GM18505 (cell line): ENCODE measurements around the gene PHETA2.

Experiments
- ATAC-seq: cut with Tn5 transposase; IDR thresholded peaks from one replicate; pipeline ENCODE4 v1.9.1; 2021; ENCODE audit not compliant: unreplicated experiment
- POLR2A ChIP-seq: IDR thresholded peaks from 4 replicates; pipeline ENCODE4 v1.6.1; 2011; ENCODE audit warnings: borderline replicate concordance; ENCODE audit not compliant: insufficient read depth, insufficient read length; ENCODE audit errors: extremely low read depth

Gene PHETA2, protein sequence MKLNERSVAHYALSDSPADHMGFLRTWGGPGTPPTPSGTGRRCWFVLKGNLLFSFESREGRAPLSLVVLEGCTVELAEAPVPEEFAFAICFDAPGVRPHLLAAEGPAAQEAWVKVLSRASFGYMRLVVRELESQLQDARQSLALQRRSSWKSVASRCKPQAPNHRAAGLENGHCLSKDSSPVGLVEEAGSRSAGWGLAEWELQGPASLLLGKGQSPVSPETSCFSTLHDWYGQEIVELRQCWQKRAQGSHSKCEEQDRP

DNA sequence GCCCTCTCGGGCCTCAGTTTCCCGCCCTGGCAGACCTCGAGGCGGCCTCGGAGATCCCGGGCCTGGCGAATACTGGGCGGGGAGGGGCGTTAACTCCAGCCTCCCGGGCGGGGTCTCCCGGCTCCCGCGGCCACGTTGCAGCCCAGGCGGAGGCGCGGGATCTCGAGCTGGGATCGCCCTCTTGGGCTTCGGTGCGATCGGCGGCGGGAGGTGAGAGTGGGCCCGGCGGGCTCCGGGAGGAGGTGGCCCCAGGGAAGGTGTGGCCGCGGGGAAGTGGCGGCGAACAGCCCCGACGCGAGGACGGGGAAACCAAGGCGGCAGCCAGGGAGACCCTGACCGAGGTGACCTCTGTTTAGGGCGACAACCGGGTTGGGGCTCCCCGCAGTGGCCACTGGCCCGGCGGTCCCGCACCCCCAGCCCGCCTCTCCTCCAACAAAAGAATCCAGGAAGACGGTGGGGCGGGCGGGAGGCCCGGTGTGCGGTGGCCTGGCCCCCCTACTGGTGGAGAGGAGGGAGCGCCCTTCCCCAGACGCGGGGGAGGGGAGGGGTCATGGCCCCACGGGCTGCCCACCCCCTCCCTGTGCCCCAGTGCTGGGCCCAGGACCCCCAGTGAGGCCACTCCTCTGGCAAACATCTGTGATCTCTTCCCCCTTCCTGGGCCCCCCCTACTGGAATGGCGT is at the start of gene PHETA2:
PHETA2 (plus strand) TSS at position 117 of the 680 bp plus-strand sequence. CDS start 3,046 bp downstream, outside the sequence.
- no peak for ATAC-seq
- TF ChIP-seq POLR2A = no peak

DNA sequence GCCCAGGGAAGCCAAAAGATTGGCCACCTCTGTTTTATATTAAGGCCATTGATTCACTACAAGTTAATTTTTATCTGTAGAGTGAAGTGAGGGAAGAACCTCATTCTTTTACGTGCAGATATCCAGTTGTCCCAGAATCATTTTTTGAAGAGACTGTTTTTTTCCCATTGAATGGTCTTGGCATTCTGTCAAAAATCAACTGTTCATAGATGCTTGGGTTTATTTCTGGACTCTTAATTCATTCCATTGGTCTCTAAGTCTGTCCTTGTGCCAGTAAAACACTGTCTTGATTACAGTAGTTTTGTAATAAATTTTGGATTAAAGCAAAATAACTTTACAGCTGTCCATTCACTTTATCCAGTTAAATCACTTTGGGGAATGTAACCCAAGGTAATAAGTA is 48.6 kb upstream of the PHETA2 start:
- TF ChIP-seq POLR2A = no peak
- no peak for ATAC-seq

DNA sequence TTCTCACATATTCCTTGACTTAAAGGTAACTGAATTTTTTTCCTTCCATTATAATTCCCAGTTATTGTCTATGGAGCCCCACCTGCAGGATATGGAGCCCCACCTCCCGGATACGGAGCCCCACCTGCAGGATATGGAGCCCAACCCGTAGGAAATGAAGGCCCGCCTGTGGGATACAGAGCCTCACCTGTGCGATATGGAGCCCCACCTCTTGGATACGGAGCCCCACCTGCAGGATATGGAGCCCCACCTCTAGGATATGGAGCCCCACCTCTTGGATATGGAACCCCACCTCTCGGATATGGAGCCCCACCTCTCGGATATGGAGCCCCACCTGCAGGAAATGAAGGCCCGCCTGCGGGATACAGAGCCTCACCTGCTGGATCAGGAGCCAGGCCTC is 47.3 kb upstream of the PHETA2 start:
- TF ChIP-seq POLR2A = no peak
- ATAC-seq = no peak

DNA sequence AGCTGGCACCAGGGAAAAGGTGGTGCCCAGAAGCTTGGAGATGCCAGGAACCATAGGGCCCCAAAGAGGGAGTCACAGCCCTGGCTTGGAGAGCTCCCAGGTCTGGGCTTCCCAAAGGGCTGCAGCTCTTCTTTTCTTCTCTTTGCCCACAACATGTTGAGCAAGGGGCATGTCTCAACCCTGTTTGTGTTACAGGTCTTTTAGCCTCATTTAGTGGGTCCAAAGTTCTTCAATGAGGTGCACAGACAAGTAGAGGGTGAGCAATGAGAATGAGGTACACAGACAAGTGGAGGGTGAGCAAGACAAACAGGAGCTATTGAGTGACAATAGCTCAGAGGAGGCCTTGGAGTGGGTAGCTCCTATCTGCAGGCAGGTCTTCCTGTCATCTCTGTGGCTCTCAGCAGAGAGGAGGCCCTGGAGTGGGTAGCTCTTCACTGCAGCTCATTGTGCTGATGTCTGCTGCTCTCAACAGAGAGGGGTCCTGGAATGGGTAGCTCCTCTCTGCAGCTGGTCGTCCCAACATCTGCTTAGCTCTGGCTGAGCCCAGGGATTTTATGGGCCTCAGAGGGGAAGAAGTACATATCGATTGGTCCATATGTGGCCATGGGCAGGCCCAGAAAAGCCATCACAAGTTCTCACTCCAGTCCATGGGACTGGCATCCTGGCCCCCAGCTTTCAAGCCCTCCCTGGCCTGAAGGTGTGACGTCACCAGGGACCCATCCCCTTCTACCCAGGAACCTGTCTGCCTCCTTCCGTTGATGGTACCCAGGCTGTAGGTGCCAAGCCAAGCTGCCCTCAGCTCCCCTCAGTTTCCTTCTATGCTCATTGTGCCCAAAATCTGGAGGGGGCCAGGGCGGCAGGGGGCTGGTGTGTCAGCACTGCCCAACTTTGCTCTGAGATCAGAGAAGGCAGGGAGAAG is 40.5 kb upstream of the PHETA2 start:
- TF ChIP-seq POLR2A = no peak
- no peak for ATAC-seq

DNA sequence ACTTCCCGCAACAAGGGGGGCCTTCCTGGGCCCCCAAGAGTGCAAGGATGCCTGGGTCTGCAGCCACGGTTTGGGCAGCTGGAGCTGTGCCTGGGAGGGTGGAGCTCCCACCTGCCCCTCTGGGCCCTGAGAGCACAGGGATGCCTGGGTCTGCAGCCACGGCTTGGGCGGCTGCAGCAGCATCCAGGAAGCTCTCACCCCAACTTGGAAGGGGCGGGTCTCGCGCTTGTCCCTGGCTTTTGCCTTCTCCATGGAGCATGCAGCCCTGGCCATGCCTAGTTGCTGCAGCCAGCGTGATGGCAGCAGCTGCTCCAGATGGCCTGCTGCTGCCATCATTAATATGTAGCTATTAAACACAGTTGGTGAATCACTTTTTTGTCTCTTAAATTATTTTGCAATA is 38.8 kb upstream of the PHETA2 start:
- no peak for TF ChIP-seq POLR2A
- no peak for ATAC-seq

DNA sequence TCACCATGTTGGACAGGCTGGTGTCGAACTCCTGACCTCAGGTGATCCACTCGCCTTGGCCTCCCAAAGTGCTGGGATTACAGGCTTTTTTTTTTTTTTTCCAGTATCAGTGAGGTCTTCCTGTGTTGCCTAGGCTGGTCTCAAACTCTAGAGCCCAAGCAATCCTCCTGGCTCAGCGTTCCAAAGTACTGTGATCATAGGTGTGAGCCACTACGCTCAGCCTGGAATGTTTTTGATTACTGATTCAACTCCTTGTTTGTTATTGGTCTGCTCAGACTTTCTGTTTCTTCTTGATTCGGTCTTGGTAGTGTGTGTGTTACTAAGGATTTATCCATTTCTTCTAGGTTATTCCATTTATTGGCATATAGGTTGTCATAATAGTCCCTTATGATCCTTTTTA is 34.8 kb upstream of the PHETA2 start:
- no peak for ATAC-seq
- no peak for TF ChIP-seq POLR2A

DNA sequence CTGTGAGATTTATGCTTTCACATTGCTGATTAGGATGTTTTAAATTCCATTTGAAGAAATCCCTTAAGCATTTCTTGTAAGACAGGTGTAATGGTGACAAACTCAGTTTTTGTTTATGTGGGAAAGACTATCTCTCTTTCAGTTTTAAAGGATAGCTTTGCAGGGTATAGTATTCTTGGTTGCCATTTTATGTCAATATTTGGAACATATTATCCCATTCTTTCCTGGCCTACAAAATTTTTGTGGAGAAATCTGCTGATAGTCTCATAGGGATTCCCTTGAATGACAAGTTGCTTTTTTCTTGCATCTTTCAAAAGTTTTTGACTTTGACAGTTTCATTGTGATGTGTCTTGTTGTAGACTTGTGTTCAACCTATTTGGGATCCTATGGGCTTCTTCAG is 32.3 kb upstream of the PHETA2 start:
- no peak for ATAC-seq

DNA sequence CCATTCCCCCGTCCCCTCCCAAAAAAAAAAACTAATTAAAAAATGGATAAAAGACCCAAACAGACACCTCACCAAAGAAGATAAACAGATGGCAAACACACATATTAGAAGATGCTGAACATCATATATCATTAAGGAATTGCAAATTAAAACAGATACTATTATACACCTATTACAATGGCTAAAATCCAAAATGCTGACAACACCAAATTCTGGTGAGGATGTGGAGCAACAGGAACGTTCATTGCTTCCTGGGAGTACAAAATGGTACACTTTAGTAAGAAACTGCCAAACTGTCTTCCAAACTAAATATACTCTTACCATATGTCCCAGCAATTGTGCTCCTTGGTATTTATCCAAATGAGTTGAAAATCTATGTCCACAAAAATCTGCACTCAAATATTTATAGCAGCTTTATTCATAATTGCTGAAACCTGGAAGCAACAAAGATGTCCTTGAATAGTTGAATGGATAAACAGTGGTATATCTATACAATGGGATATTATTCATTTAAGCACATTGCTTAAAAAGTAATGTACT is 23.3 kb upstream of the PHETA2 start:
- no peak for TF ChIP-seq POLR2A
- no peak for ATAC-seq

More for the DNA sequence above, 32.3 kb upstream of the PHETA2 start:
- TF ChIP-seq POLR2A = no peak

DNA sequence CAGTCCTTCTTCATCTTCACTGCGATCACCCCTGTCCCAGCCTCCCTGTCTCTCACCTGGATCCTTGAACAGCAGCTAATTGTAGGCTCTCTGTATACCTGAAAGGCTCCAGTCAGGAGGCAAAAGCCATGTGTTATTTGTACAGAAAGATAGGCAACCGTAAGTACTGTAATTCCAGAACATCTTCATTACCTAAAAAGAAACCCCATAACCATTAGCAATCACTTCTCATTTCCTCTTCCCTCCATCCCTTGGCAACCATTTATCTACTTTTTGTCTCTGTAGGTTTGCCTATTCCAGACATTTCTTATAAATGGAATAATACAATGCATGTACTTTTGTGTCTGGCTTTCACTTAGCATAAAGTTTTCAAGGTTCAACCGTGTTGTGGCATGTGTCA is 21.3 kb upstream of the PHETA2 start:
- no peak for ATAC-seq
- no peak for TF ChIP-seq POLR2A

DNA sequence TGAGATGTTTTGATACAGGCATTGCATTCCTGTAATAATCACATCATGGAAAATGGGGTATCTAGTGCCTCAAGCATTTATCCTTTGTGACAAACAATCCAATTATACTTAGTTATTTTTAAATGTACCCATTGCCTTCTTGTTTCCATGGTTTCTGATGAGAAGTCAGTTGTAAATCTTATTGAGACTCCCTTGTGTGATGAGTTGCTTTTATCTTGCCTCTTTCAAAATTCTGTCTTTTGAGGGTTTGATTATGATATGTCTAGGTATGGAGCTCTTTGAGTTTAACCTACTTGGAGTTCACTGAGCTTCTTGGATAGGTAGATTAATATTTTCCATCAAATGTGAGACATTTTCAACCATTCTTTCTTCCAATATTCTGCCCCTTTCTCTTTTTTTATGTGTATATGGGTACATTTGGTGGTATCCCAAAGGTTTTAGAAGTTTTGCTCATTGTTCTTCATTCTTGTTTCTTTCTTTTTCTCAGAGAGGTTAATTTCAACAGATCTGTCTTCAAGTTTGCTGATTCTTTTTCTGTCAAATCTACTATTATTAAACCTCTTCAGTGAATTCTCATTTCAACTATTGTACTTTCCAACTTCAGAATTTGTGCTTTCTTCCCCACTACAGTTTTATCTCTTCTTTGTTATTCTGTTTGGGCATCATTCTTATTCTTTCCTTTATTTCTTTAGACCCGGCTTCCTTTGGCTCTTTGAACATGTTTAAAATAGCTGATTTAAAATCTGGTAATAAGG is 17.1 kb upstream of the PHETA2 start:
- no peak for TF ChIP-seq POLR2A
- ATAC-seq = no peak

DNA sequence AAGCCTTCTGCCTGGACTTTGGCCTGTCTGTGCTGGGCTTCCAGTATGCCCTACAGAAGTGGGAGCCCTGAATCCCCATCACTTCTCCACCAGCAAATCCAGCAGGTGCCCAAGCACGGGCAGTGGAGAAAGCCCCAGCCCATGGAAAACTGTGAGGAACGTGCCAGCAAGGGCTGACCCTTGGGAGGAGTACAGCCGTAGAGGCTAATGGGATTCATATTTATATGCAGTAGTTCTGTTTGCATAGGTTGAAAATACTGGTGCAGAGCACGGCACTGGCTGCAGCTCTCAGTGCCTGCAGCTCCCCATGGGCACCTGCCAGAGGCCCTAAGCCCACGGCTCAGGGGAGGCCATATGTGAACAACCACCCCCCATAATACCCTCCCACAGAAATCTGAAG is 13.6 kb upstream of the PHETA2 start:
- no peak for TF ChIP-seq POLR2A
- ATAC-seq = no peak

DNA sequence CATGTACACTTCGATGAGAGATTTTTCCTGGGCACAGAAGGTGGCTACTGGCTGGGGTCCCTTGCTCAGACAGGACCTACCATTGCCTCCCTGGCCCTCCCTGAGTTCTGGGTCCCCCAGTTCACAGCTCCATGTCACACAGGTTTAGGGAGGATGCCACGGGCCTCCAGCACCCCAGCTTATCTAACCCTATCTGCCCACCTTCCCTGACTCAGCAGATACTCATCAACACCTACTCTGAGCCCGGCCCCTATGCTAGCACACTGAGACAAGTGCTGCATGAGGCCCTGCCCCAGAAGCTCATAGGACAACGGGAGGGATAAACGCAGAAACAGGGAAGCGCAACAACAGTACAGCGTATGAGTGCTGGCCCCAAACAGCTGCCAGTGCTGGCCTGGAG is 13.0 kb upstream of the PHETA2 start:
- no peak for ATAC-seq
- no peak for TF ChIP-seq POLR2A

DNA sequence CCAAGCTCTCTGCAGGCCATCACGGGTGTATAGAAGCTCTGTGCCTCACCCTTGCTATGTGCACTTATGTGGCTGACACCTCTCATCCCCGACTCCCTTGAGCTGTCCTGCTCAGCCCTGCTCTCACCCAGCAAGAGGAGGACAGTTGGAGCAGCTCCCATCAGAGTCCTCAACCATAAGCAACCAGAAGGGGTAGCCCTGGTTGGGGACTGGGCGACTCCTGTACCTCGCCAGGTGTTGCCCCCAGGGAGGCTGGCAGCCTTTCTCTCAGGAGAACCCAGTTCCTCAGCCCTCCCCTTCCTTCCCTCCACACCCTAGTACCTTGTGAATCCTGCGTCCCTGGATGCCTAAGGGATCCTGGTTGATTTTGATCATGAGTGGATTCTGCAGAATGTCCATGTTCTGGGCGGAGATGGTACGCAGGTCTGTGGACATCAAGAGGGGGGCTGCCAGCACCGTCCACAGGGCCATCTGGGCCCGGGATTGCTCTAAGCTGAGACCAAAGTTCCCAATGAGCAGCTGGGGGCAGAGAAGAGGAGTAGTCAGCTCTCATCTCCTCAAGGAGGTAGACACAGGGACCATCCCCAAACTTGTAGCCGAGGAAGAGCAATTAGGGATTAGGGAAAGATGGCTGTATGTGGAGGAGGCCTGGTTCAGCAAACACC is 11.4 kb upstream of the PHETA2 start:
- no peak for TF ChIP-seq POLR2A
- ATAC-seq = no peak

DNA sequence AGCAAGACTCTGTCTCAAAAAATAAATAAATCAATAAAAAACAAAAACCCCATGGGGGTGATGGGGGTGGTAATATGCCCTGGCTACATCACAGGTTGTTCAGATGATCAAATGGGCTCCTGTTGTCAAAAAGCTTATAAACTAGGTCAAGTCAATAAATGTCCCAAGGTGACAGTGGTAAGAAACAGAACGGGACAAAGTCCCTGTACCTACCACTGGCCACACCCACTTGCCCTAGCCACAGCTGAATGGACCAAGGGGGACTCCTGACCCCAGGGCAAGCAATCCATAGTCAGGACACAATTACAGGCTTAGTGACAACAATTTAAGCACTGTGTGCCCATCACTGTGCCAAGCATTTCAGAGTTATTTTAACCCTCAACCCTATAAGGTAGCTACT is 9.4 kb upstream of the PHETA2 start:
- no peak for TF ChIP-seq POLR2A
- no peak for ATAC-seq
